Neural cell (in vitro differentiated cells): ENCODE results near the gene ACBD3.

ENCODE experiments used
- MXI1 ChIP-seq: fragments of 450-650 bp; conservative IDR thresholded peaks from 2 replicates; pipeline ENCODE4 v1.6.1; 2014; ENCODE audit warnings: antibody characterized with exemption, mild to moderate bottlenecking; ENCODE audit not compliant: poor library complexity, severe bottlenecking
- TAF1 ChIP-seq: IDR thresholded peaks from 2 replicates; pipeline ENCODE4 v1.6.1; 2012; ENCODE audit warnings: low read depth
- TF ChIP-seq, protein P1 (sequence below): fragments of 450-650 bp; IDR thresholded peaks from 2 replicates; pipeline ENCODE4 v1.5.1; 2014; ENCODE audit warnings: antibody characterized with exemption, mild to moderate bottlenecking, moderate library complexity; ENCODE audit not compliant: poor library complexity, severe bottlenecking

DNA sequence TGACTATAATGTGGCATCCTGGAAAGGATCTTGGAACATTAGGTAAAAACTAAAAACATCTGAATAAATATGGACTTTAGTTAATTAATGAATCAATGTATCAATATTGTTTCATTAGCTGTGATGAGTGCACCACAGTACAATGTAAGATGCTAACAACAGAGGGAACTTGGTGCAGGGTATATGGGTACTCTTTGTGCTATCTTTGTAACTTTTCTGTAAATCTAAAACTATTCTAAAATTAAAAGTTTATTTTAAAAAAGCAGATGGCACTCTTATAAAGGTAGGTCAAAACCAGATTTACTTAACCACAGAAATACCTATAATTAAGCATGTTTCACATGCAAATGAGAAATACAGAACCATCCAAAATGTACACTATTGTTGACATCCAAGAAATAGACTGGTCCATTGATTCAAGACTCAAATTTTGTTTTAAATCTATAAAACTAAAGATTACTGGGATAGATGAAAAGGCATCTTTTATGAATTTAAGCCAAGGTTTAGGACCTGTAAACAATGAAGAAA is 38.4 kb downstream of the ACBD3 start:
- TF ChIP-seq, protein P1, sequence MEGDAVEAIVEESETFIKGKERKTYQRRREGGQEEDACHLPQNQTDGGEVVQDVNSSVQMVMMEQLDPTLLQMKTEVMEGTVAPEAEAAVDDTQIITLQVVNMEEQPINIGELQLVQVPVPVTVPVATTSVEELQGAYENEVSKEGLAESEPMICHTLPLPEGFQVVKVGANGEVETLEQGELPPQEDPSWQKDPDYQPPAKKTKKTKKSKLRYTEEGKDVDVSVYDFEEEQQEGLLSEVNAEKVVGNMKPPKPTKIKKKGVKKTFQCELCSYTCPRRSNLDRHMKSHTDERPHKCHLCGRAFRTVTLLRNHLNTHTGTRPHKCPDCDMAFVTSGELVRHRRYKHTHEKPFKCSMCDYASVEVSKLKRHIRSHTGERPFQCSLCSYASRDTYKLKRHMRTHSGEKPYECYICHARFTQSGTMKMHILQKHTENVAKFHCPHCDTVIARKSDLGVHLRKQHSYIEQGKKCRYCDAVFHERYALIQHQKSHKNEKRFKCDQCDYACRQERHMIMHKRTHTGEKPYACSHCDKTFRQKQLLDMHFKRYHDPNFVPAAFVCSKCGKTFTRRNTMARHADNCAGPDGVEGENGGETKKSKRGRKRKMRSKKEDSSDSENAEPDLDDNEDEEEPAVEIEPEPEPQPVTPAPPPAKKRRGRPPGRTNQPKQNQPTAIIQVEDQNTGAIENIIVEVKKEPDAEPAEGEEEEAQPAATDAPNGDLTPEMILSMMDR, result no peak
- TF ChIP-seq MXI1 (no peak), TAF1 (no peak)
